Liver (tissue), 9 donors: ENCODE data around the gene CFI. TPM values are rescaled to one million over a fixed set of nuclear protein-coding genes. Genes with fewer than 3 reads are reported as not detected.

Experiments used
- DNase-seq: peaks from one replicate; pipeline ENCODE4 v3.0.0-alpha.2; 2017; ENCODE audit warnings: low spot score
- H3K27ac ChIP-seq, 2 donors: one replicate each; pipeline ENCODE4 v1.7.0; 2013; ENCODE audit warnings: inconsistent platforms in 2 of 2, low read length in 2 of 2, control low read depth in 1 of 2, low read depth in 1 of 2, mild to moderate bottlenecking in 1 of 2
- H3K27me3 ChIP-seq, 4 donors: one replicate each; pipeline versions ENCODE4 v1.6.1 to v1.7.0; 2013; ENCODE audit warnings: low read length in 3 of 4, inconsistent platforms in 1 of 4, mild to moderate bottlenecking in 1 of 4, moderate library complexity in 1 of 4; ENCODE audit not compliant: control insufficient read depth in 4 of 4, insufficient read depth in 4 of 4
- H3K36me3 ChIP-seq, 4 donors: one replicate each; pipeline versions ENCODE4 v1.6.1 to v1.7.0; 2013; ENCODE audit warnings: low read length in 3 of 4, mild to moderate bottlenecking in 3 of 4, low read depth in 1 of 4, moderate library complexity in 1 of 4; ENCODE audit not compliant: control insufficient read depth in 4 of 4, insufficient read depth in 3 of 4
- H3K4me1 ChIP-seq, 4 donors: one replicate each; pipeline versions ENCODE4 v1.6.1 to v1.7.0; 2013; ENCODE audit warnings: low read length in 3 of 4, mild to moderate bottlenecking in 3 of 4, moderate library complexity in 1 of 4; ENCODE audit not compliant: control insufficient read depth in 4 of 4, insufficient read depth in 4 of 4
- H3K4me3 ChIP-seq, 3 donors: one replicate each; pipeline versions ENCODE4 v1.6.1 to v1.7.0; 2013; ENCODE audit warnings: low read length in 3 of 3, control low read depth in 1 of 3, low read depth in 1 of 3, mild to moderate bottlenecking in 1 of 3
- H3K9ac ChIP-seq, 2 donors: one replicate each; pipeline ENCODE4 v1.7.0; 2013; ENCODE audit warnings: low read length in 2 of 2, mild to moderate bottlenecking in 2 of 2, moderate library complexity in 2 of 2, control low read depth in 1 of 2, low read depth in 1 of 2
- H3K9me3 ChIP-seq, 4 donors: one replicate each; pipeline versions ENCODE4 v1.6.1 to v1.7.0; 2013; ENCODE audit warnings: low read length in 3 of 4; ENCODE audit not compliant: control insufficient read depth in 4 of 4
- FOXA1 ChIP-seq: IDR thresholded peaks from 2 replicates; pipeline ENCODE4 v1.6.1; 2016; ENCODE audit warnings: antibody characterized with exemption
- FOXA2 ChIP-seq: IDR thresholded peaks from 2 replicates; pipeline ENCODE4 v1.6.1; 2016; ENCODE audit warnings: antibody characterized with exemption
- GABPA ChIP-seq, 2 donors: IDR thresholded peaks in 1 of 2; conservative IDR thresholded peaks in 1 of 2; 2 replicates each; pipeline ENCODE4 v1.6.1; 2016; ENCODE audit warnings: antibody characterized with exemption in 2 of 2, mild to moderate bottlenecking in 1 of 2, moderate library complexity in 1 of 2
- HNF4A ChIP-seq, 2 donors: conservative IDR thresholded peaks; 2 replicates each; pipeline ENCODE4 v1.6.1; 2016; ENCODE audit warnings: antibody characterized with exemption in 2 of 2, mild to moderate bottlenecking in 2 of 2
- HNF4G ChIP-seq: IDR thresholded peaks from 2 replicates; pipeline ENCODE4 v1.6.1; 2016; ENCODE audit warnings: antibody characterized with exemption
- JUND ChIP-seq, 2 donors: IDR thresholded peaks; 2 replicates each; pipeline ENCODE4 v1.6.1; 2016; ENCODE audit warnings: antibody characterized with exemption in 2 of 2
- NR2F2 ChIP-seq: IDR thresholded peaks from 2 replicates; pipeline ENCODE4 v1.6.1; 2016; ENCODE audit warnings: antibody characterized with exemption
- RAD21 ChIP-seq, 2 donors: IDR thresholded peaks; 2 replicates each; pipeline ENCODE4 v1.6.1; 2016; ENCODE audit warnings: antibody characterized with exemption in 2 of 2, mild to moderate bottlenecking in 2 of 2
- RXRA ChIP-seq, 2 donors: IDR thresholded peaks; 2 replicates each; pipeline ENCODE4 v1.6.1; 2017 to 2018; ENCODE audit warnings: antibody characterized with exemption in 2 of 2, mild to moderate bottlenecking in 1 of 2
- SP1 ChIP-seq: IDR thresholded peaks from 2 replicates; pipeline ENCODE4 v1.6.1; 2018; ENCODE audit warnings: antibody characterized with exemption, mild to moderate bottlenecking
- TAF1 ChIP-seq: conservative IDR thresholded peaks from 2 replicates; pipeline ENCODE4 v1.6.1; 2016; ENCODE audit warnings: antibody characterized with exemption, mild to moderate bottlenecking
- YY1 ChIP-seq: IDR thresholded peaks from 2 replicates; pipeline ENCODE4 v1.6.1; 2016; ENCODE audit warnings: antibody characterized with exemption, mild to moderate bottlenecking
- WGBS: extraction: QIAGEN DNeasy Blood & Tissue Kit; methylation state at CpG from one replicate; pipeline ENCODE4 v1.1.7; 2013; 5-methylcytosine and 5-hydroxymethylcytosine counted together
- polyA plus RNA-seq, 2 donors: library from polyadenylated mRNA; stranded (reverse) in 1 of 2; unstranded in 1 of 2; fragments of 200-250 nt in 1 of 2; fragments of >200 nt in 1 of 2; fragmentation: Nextera tagmentation in 1 of 2; extraction: Ambion mirVana in 1 of 2; gene quantifications; one replicate each; pipeline versions ENCODE4 v1.2.1 to v1.2.3, GENCODE V29; 2013 to 2015
- total RNA-seq, 2 donors: library from RNA; depleted of rRNA; stranded (reverse); fragments of >200 nt; gene quantifications; one replicate each; pipeline ENCODE4 v1.2.3, GENCODE V29; 2014
- TF ChIP-seq, protein P1 (sequence below): IDR thresholded peaks from 2 replicates; pipeline ENCODE4 v1.6.1; 2016; ENCODE audit warnings: antibody characterized with exemption
- TF ChIP-seq, protein P2 (sequence below): IDR thresholded peaks from 2 replicates; pipeline ENCODE4 v1.6.1; 2016; ENCODE audit warnings: antibody characterized with exemption
- TF ChIP-seq, protein P3 (sequence below): IDR thresholded peaks from 2 replicates; pipeline ENCODE4 v1.6.1; 2016; ENCODE audit warnings: antibody characterized with exemption
- donor health status: healthy.
- donor health status: healthy.
- donor health status: healthy.
- donor health status: healthy.
- donor health status: healthy.

CFI gene
- total and polyA plus RNA-seq, 4 donors: 232 to 598 (median 500) TPM

DNA sequence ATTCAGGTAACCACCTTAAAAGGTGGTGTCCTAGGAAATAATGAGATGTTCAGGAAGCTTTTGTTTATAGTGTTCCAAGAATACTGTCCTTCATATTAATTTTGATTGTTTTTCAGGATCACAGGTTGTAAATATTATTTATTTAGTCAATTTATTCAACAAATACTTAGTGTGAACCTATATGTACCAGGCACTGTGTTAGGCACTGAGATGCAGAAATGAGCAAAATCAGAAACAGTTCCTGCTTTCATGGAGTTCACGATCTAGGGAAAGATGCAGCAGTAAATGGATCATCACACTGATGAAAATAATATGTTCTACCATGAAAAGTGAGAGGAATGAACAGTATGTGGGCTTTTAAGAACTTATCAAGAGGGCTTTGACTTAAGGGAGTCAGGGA is 53.7 kb downstream of the CFI start (continued):
- no peak for TF ChIP-seq JUND (IDR thresholded peaks at IDR 0.05)
- TF ChIP-seq HNF4A (conservative IDR thresholded peaks at IDR 0.05): no peak
- TF ChIP-seq, protein P1, sequence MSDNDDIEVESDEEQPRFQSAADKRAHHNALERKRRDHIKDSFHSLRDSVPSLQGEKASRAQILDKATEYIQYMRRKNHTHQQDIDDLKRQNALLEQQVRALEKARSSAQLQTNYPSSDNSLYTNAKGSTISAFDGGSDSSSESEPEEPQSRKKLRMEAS: no peak
- TF ChIP-seq RAD21 (IDR thresholded peaks at IDR 0.05): no peak
- TF ChIP-seq, protein P2, sequence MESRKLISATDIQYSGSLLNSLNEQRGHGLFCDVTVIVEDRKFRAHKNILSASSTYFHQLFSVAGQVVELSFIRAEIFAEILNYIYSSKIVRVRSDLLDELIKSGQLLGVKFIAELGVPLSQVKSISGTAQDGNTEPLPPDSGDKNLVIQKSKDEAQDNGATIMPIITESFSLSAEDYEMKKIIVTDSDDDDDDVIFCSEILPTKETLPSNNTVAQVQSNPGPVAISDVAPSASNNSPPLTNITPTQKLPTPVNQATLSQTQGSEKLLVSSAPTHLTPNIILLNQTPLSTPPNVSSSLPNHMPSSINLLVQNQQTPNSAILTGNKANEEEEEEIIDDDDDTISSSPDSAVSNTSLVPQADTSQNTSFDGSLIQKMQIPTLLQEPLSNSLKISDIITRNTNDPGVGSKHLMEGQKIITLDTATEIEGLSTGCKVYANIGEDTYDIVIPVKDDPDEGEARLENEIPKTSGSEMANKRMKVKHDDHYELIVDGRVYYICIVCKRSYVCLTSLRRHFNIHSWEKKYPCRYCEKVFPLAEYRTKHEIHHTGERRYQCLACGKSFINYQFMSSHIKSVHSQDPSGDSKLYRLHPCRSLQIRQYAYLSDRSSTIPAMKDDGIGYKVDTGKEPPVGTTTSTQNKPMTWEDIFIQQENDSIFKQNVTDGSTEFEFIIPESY: no peak
- no peak for TF ChIP-seq FOXA2
- no peak for TF ChIP-seq SP1
- no peak for TF ChIP-seq TAF1
- TF ChIP-seq, protein P3, sequence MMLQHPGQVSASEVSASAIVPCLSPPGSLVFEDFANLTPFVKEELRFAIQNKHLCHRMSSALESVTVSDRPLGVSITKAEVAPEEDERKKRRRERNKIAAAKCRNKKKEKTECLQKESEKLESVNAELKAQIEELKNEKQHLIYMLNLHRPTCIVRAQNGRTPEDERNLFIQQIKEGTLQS: no peak

DNA sequence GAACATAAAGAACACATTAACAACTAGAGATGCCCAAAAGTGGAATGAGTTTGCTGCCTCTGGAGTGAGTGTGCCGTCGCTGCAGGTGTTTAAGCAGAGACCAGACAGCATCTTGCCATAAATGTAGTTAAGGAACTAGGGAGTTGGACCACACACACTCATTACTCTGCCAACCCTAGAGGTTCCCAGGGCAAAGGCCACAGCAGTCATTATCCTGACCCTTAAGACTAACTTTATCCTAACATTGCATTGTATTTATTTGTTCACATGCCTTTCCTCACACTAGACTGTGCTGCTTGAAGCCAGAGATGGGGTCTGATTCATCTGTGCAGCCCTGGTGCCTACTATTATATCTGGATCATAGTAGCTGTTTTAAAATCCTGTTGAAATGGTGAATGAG is 55.1 kb downstream of the CFI start:
- Histone ChIP-seq H3K9me3 (no peaks in the 10 kb centered on the region), H3K9ac (no peak overlapping the region), H3K4me1 (peaks cover 0 to 18% (median 12%) of the 10 kb centered on the region in 4 donors), H3K27ac (no peak overlapping the region), H3K4me3 (no peak overlapping the region), H3K27me3 (no peaks in the 10 kb centered on the region), H3K36me3 (peaks cover 6 to 42% (median 36%) of the 10 kb centered on the region in 4 donors)
- TF ChIP-seq, protein P1: no peak
- TF ChIP-seq YY1 (no peak), TAF1 (no peak), RXRA (IDR thresholded peaks at IDR 0.05) (peak; percentile 18 to 26), SP1 (peak; percentile 8), HNF4A (conservative IDR thresholded peaks at IDR 0.05) (peak; percentile 46 to 49), JUND (IDR thresholded peaks at IDR 0.05) (no peak)
- 74% methylated on average over 2 of the region's 2 CpGs for WGBS
- DNase-seq: no peak

DNA sequence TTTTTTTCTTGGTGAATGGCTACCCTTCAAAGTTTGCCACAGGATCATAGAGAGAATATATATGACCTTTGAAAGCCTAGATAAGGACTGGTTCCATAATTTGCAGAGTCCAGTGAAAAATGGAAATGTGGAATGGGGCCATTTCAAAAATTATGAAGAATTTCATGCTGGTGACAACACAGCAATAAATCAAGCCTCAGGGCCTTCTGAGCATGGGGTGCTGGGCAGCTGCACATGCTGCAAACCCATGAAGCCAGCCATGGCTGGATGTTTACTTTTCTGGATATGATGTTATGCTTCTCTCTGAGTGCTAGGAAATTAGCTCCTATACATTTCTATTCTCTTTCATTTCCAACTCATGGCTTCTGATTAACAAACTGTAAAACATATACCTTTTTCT is 56.0 kb downstream of the CFI start:
- Histone ChIP-seq H3K4me1 (peaks cover 0 to 18% (median 12%) of the 10 kb centered on the region in 4 donors), H3K36me3 (peaks cover 7 to 49% (median 44%) of the 10 kb centered on the region in 4 donors), H3K27me3 (no peaks in the 10 kb centered on the region), H3K9ac (no peak overlapping the region), H3K9me3 (no peaks in the 10 kb centered on the region), H3K27ac (no peak overlapping the region), H3K4me3 (no peak overlapping the region)
- TF ChIP-seq, protein P3: no peak
- TF ChIP-seq GABPA (IDR thresholded peaks at IDR 0.05 in 1 of 2, conservative IDR thresholded peaks at IDR 0.05 in 1 of 2) (no peak), HNF4G (no peak)
- no peak for DNase-seq

GRCh38 chr4:109739547-109739946 is 62.3 kb downstream of the CFI start:
- Histone ChIP-seq H3K9me3 (no peaks in the 10 kb centered on the region), H3K27me3 (no peaks in the 10 kb centered on the region), H3K4me3 (no peak overlapping the region), H3K27ac (no peak overlapping the region), H3K36me3 (peaks cover 7 to 32% (median 29%) of the 10 kb centered on the region in 4 donors), H3K4me1 (peaks cover 2 to 18% (median 6%) of the 10 kb centered on the region in 4 donors), H3K9ac (no peak overlapping the region)
- TF ChIP-seq YY1 (no peak), SP1 (no peak), JUND (IDR thresholded peaks at IDR 0.05) (no peak), NR2F2 (no peak), FOXA1 (no peak), HNF4A (conservative IDR thresholded peaks at IDR 0.05) (no peak), TAF1 (no peak)
- TF ChIP-seq, protein P3: no peak
- no peak for DNase-seq
- WGBS: 89% methylated on average over 3 of the region's 3 CpGs
